Measurements from ENCODE around the gene TTLL9.

DNA sequence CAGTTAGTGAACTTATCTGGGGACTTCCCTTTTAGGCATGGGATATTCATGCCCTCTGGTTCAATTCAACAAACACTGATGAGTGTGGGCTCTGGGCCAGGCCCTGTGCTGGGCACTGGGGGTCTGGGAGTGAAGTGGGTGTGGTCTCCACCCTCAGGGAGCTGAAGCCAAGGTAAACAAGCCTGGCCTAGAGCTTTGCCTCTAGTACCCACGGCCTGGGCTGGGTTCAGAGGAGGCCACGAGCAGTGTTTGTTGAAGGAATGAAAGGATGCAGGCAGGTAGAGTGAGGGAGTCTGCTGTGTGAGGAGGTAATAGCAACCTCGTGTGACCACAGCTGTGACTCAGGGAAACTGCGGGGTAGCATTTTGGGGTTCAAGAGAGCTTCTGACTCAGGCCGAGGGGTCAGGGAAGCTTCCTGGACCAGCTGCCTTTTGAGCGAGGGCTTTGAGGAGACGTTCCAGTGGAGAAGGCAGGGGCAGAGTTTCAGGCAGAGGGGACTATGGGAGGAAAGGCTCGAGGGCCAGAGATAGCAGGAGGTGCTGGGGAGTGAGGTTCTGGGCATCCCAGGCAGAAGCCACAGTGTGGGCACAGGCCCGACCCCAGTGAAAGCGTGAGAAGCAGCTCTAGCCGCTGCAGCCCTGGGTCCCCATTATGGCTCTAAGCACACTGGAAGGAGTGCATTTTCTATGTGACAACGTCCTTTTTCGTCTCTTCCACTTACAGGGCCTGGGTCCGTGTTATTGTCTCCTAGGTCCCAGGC lies 45.7 kb upstream of the TTLL9 start:
- TF ChIP-seq ETV6 (CRISPR knock-in tag; conservative IDR thresholded peaks at IDR 0.05), result no peak
- TF ChIP-seq ZSCAN25 (CRISPR knock-in tag; IDR thresholded peaks at IDR 0.05), result no peak
- no peak for TF ChIP-seq ZIK1 (CRISPR knock-in tag; IDR thresholded peaks at IDR 0.05; ENCODE audit: borderline replicate concordance, low read depth)
- TF ChIP-seq CHCHD3 (CRISPR knock-in tag; IDR thresholded peaks at IDR 0.05), result no peak
- TF ChIP-seq, protein P1, sequence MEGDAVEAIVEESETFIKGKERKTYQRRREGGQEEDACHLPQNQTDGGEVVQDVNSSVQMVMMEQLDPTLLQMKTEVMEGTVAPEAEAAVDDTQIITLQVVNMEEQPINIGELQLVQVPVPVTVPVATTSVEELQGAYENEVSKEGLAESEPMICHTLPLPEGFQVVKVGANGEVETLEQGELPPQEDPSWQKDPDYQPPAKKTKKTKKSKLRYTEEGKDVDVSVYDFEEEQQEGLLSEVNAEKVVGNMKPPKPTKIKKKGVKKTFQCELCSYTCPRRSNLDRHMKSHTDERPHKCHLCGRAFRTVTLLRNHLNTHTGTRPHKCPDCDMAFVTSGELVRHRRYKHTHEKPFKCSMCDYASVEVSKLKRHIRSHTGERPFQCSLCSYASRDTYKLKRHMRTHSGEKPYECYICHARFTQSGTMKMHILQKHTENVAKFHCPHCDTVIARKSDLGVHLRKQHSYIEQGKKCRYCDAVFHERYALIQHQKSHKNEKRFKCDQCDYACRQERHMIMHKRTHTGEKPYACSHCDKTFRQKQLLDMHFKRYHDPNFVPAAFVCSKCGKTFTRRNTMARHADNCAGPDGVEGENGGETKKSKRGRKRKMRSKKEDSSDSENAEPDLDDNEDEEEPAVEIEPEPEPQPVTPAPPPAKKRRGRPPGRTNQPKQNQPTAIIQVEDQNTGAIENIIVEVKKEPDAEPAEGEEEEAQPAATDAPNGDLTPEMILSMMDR (CRISPR knock-in tag; IDR thresholded peaks at IDR 0.05), result no peak
- no peak for TF ChIP-seq MAFF (IDR thresholded peaks at IDR 0.05; ENCODE audit: low read depth, low read length)
- TF ChIP-seq POLR2A (IDR thresholded peaks at IDR 0.05; ENCODE audit: insufficient read depth in 1 of 2, low read depth in 2 of 2, low read length in 2 of 2), result no peak
- TF ChIP-seq SRF (IDR thresholded peaks at IDR 0.05; ENCODE audit: low read depth, low read length), result no peak
- no peak for TF ChIP-seq ZBTB21 (CRISPR knock-in tag; IDR thresholded peaks at IDR 0.05)
- no peak for TF ChIP-seq BRCA1 (CRISPR knock-in tag; IDR thresholded peaks at IDR 0.05)

All from HepG2 (cell line).